ENCODE data around the gene C1QTNF6. TPM values are rescaled to one million over a fixed set of nuclear protein-coding genes. Genes with fewer than 3 reads are reported as not detected.

The C1QTNF6 gene
- total RNA-seq, 1 experiment from 2014 or later, result 2.1 TPM

- no peak for DNase-seq (ENCODE audit: low spot score)
Observed at GRCh38 chr22:37162221-37163095, 25.6 kb downstream of the C1QTNF6 start.

- DNase-seq (ENCODE audit: low spot score), result peak; percentile 34
Observed at GRCh38 chr22:37161443-37161842, 26.6 kb downstream of the C1QTNF6 start.

GRCh38 chr22:37160027-37160426, 28.0 kb downstream of the C1QTNF6 start:
- DNase-seq (ENCODE audit: low spot score), result no peak

- DNase-seq (ENCODE audit: low spot score), result no peak
Observed at GRCh38 chr22:37158963-37159290, 29.1 kb downstream of the C1QTNF6 start.

GRCh38 chr22:37157516-37158285, 30.3 kb downstream of the C1QTNF6 start:
- DNase-seq (ENCODE audit: low spot score), result peak; percentile 58

- no peak for DNase-seq (ENCODE audit: low spot score)
Observed at GRCh38 chr22:37156686-37157435, 31.2 kb downstream of the C1QTNF6 start.

- DNase-seq (ENCODE audit: low spot score), result no peak
Observed at GRCh38 chr22:37155971-37156370, 32.1 kb downstream of the C1QTNF6 start.

GRCh38 chr22:37154925-37155712, 32.9 kb downstream of the C1QTNF6 start:
- peak; percentile 4 for DNase-seq (ENCODE audit: low spot score)

GRCh38 chr22:37153901-37154300, 34.1 kb downstream of the C1QTNF6 start:
- no peak for DNase-seq (ENCODE audit: low spot score)

GRCh38 chr22:37151401-37151800, 36.6 kb downstream of the C1QTNF6 start:
- no peak for DNase-seq (ENCODE audit: low spot score)

GRCh38 chr22:37150701-37151100, 37.3 kb downstream of the C1QTNF6 start:
- no peak for DNase-seq (ENCODE audit: low spot score)

- no peak for DNase-seq (ENCODE audit: low spot score)
Observed at GRCh38 chr22:37148742-37149665, 39.0 kb downstream of the C1QTNF6 start.

- DNase-seq (ENCODE audit: low spot score), result no peak
Observed at GRCh38 chr22:37148031-37148651, 39.9 kb downstream of the C1QTNF6 start.

GRCh38 chr22:37147186-37147990, 40.7 kb downstream of the C1QTNF6 start:
- DNase-seq (ENCODE audit: low spot score), result no peak

GRCh38 chr22:37146507-37147180, 41.4 kb downstream of the C1QTNF6 start:
- no peak for DNase-seq (ENCODE audit: low spot score)

- DNase-seq (ENCODE audit: low spot score), result no peak
Observed at GRCh38 chr22:37146051-37146385, 42.0 kb downstream of the C1QTNF6 start.

- no peak for DNase-seq (ENCODE audit: low spot score)
Observed at GRCh38 chr22:37145180-37146050, 42.6 kb downstream of the C1QTNF6 start.

GRCh38 chr22:37144180-37144554, 43.9 kb downstream of the C1QTNF6 start:
- DNase-seq (ENCODE audit: low spot score), result no peak

Measured in A172 (cell line).